DND-41 (cell line): ENCODE results near the gene SRD5A2.

Experiments used
- EZH2 ChIP-seq: IDR thresholded peaks from 3 replicates; pipeline ENCODE4 v1.6.1; 2012; ENCODE audit warnings: borderline replicate concordance, low read depth, mild to moderate bottlenecking, moderate library complexity, low read length, inconsistent platforms; ENCODE audit not compliant: severe bottlenecking
- TF ChIP-seq, protein P1 (sequence below): IDR thresholded peaks from 2 replicates; pipeline ENCODE4 v1.5.1; 2012; ENCODE audit warnings: borderline replicate concordance, low read length, moderate library complexity, mild to moderate bottlenecking; ENCODE audit not compliant: poor library complexity, severe bottlenecking; ENCODE audit errors: extremely low read depth

DNA sequence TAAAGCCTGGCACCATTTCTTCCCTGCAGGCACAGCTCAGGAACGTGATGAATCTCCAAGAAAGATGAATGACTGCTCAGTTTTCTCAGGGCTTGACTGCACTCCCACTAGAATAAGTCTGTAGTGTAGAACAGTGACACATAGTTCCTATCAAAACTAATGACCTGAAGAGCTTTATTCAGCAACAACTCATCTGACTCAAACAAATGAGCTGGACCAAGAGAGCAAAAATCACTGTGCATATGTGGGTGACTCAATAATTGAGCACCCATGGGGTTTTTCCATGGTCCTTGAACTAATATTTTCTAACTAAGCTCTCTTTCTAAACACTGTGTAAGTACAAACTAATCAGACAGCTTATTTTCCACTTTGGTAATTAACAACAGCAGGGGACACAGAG, 105.0 kb downstream of the SRD5A2 start:
- TF ChIP-seq, protein P1, sequence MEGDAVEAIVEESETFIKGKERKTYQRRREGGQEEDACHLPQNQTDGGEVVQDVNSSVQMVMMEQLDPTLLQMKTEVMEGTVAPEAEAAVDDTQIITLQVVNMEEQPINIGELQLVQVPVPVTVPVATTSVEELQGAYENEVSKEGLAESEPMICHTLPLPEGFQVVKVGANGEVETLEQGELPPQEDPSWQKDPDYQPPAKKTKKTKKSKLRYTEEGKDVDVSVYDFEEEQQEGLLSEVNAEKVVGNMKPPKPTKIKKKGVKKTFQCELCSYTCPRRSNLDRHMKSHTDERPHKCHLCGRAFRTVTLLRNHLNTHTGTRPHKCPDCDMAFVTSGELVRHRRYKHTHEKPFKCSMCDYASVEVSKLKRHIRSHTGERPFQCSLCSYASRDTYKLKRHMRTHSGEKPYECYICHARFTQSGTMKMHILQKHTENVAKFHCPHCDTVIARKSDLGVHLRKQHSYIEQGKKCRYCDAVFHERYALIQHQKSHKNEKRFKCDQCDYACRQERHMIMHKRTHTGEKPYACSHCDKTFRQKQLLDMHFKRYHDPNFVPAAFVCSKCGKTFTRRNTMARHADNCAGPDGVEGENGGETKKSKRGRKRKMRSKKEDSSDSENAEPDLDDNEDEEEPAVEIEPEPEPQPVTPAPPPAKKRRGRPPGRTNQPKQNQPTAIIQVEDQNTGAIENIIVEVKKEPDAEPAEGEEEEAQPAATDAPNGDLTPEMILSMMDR: no peak
- TF ChIP-seq EZH2: no peak
